IMR-90 (cell line): ENCODE results near the gene SYCP1. TPM values are rescaled to one million over a fixed set of nuclear protein-coding genes. Genes with fewer than 3 reads are reported as not detected.

Experiments
- ATAC-seq: fragments of 200-7000 bp; cut with Tn5 transposase; 2 replicates; pipeline ENCODE4 v1.9.1; 2020; ENCODE audit warnings: low read depth, mild to moderate bottlenecking, moderate library complexity
- BruUV-seq: library from RNA; stranded (reverse); fragments of 400-500 nt; replicated peaks from 2 replicates; lab custom pipeline; 2021; lab: Mats Ljungman, UMichigan
- CTCF ChIA-PET: fragments of 300-600 bp; formaldehyde crosslinking; extraction: SDS; loops from one replicate; lab custom pipeline; 2021; ENCODE audit warnings: antibody characterized with exemption; lab: Yijun Ruan, JAX
- POLR2A ChIA-PET: fragments of 300-600 bp; sonication (Branson Sonifier 250); formaldehyde crosslinking; loops from one replicate; lab custom pipeline; 2022; ENCODE audit warnings: antibody characterized with exemption; ENCODE audit not compliant: unreplicated experiment; lab: Charles Lee
- DNase-seq: peaks from one replicate; pipeline ENCODE4 v3.0.0; 2013
- H2AFZ ChIP-seq: replicated peaks from 2 replicates; pipeline ENCODE3; 2013; ENCODE audit warnings: low read length, mild to moderate bottlenecking; ENCODE audit not compliant: poor library complexity
- H2AK5ac ChIP-seq: 2 replicates; pipeline ENCODE4 v1.6.1; 2013; ENCODE audit warnings: low read depth, low read length, inconsistent platforms
- H2AK9ac ChIP-seq: replicated peaks from 2 replicates; pipeline ENCODE3; 2013; ENCODE audit warnings: mild to moderate bottlenecking, low read depth, low read length, moderate library complexity; ENCODE audit not compliant: poor library complexity
- H2BK120ac ChIP-seq: 2 replicates; pipeline ENCODE4 v1.6.1; 2013; ENCODE audit warnings: low read depth, low read length, inconsistent platforms
- H2BK15ac ChIP-seq: 3 replicates; pipeline ENCODE4 v1.6.1; 2013; ENCODE audit warnings: low read depth, low read length, inconsistent platforms
- H2BK20ac ChIP-seq: 2 replicates; pipeline ENCODE4 v1.6.1; 2013; ENCODE audit warnings: low read depth, mild to moderate bottlenecking, inconsistent platforms, low read length, moderate library complexity
- H2BK5ac ChIP-seq: 2 replicates; pipeline ENCODE4 v1.6.1; 2013; ENCODE audit warnings: mild to moderate bottlenecking, low read depth, low read length, inconsistent platforms; ENCODE audit not compliant: poor library complexity, severe bottlenecking
- H3K14ac ChIP-seq: replicated peaks from 2 replicates; pipeline ENCODE4 v1.6.1; 2013; ENCODE audit warnings: low read depth, low read length, inconsistent platforms
- H3K18ac ChIP-seq: 2 replicates; pipeline ENCODE4 v1.6.1; 2013; ENCODE audit warnings: low read depth, low read length, control low read depth
- H3K23ac ChIP-seq: 2 replicates; pipeline ENCODE4 v1.6.1; 2013; ENCODE audit warnings: low read depth, low read length, inconsistent platforms
- H3K27ac ChIP-seq: 2 replicates; pipeline ENCODE4 v1.5.1; 2013; ENCODE audit warnings: mild to moderate bottlenecking, control low read depth, low read length; ENCODE audit not compliant: insufficient read depth
- H3K27me3 ChIP-seq: 2 replicates; pipeline ENCODE4 v1.6.1; 2013; ENCODE audit warnings: low read length; ENCODE audit not compliant: control insufficient read depth, insufficient read depth
- H3K36me3 ChIP-seq: 2 replicates; pipeline ENCODE4 v1.6.1; 2013; ENCODE audit warnings: low read length, mixed read lengths; ENCODE audit not compliant: control insufficient read depth, insufficient read depth
- H3K4ac ChIP-seq: 2 replicates; pipeline ENCODE4 v1.6.1; 2013; ENCODE audit warnings: low read depth, low read length, inconsistent platforms
- H3K4me1 ChIP-seq: 2 replicates; pipeline ENCODE4 v1.6.1; 2013; ENCODE audit warnings: low read length, mixed read lengths; ENCODE audit not compliant: control insufficient read depth, insufficient read depth
- H3K4me2 ChIP-seq: 2 replicates; pipeline ENCODE4 v1.6.1; 2013; ENCODE audit warnings: low read depth, mild to moderate bottlenecking, control low read depth, low read length, moderate library complexity
- H3K4me3 ChIP-seq: 2 replicates; pipeline ENCODE4 v1.5.1; 2013; ENCODE audit warnings: low read depth, mild to moderate bottlenecking, control low read depth, low read length, moderate library complexity; ENCODE audit not compliant: insufficient read depth
- H3K56ac ChIP-seq: 2 replicates; pipeline ENCODE4 v1.6.1; 2013; ENCODE audit warnings: low read length, inconsistent platforms; ENCODE audit not compliant: insufficient read depth; ENCODE audit errors: extremely low read depth
- H3K79me1 ChIP-seq, 2 experiments: 2 replicates each; pipeline ENCODE4 v1.6.1; 2013; ENCODE audit warnings: low read length in 2 of 2, inconsistent platforms in 1 of 2, low read depth in 1 of 2
- H3K9ac ChIP-seq: 2 replicates; pipeline ENCODE4 v1.6.1; 2013; ENCODE audit warnings: low read depth, low read length, control low read depth
- H3K9me1 ChIP-seq: 2 replicates; pipeline ENCODE4 v1.6.1; 2013; ENCODE audit warnings: low read length, inconsistent platforms; ENCODE audit not compliant: insufficient read depth
- H3K9me3 ChIP-seq: 2 replicates; pipeline ENCODE4 v1.6.1; 2013; ENCODE audit warnings: low read length; ENCODE audit not compliant: control insufficient read depth, insufficient read depth
- H4K20me1 ChIP-seq: 2 replicates; pipeline ENCODE4 v1.6.1; 2013; ENCODE audit warnings: low read length, inconsistent platforms; ENCODE audit not compliant: insufficient read depth
- H4K5ac ChIP-seq: 2 replicates; pipeline ENCODE4 v1.6.1; 2013; ENCODE audit warnings: mild to moderate bottlenecking, low read depth, low read length, control low read depth
- H4K8ac ChIP-seq, 2 experiments: 2 replicates each; pipeline ENCODE4 v1.6.1; 2013; ENCODE audit warnings: low read depth in 2 of 2, low read length in 2 of 2, control low read depth in 1 of 2, inconsistent platforms in 1 of 2
- H4K91ac ChIP-seq: 2 replicates; pipeline ENCODE4 v1.6.1; 2013; ENCODE audit warnings: low read depth, low read length, inconsistent platforms; ENCODE audit not compliant: insufficient read depth
- FOS ChIP-seq: fragments of 150-350 bp; IDR thresholded peaks from 2 replicates; pipeline ENCODE4 v1.6.1; 2016; ENCODE audit warnings: low read depth, low read length
- MXI1 ChIP-seq: IDR thresholded peaks from 2 replicates; pipeline ENCODE4 v1.6.1; 2012; ENCODE audit warnings: low read depth, mild to moderate bottlenecking, low read length, moderate library complexity, borderline replicate concordance
- RCOR1 ChIP-seq: IDR thresholded peaks from 2 replicates; pipeline ENCODE4 v1.6.1; 2012; ENCODE audit warnings: mild to moderate bottlenecking, low read length, improper control_type of control experiment; ENCODE audit not compliant: insufficient replicate concordance
- dilution Hi-C: fragments of 300-500 bp; cut with HindIII; formaldehyde crosslinking; loops from one replicate; pipeline ENCODE4 v1.14.3; 2018; ENCODE audit warnings: low sequenced_read_pairs; ENCODE audit not compliant: unreplicated experiment
- in situ Hi-C: fragments of 300-500 bp; cut with MboI; formaldehyde crosslinking; loops from 3 replicates; pipeline ENCODE4 v1.14.3; 2019; ENCODE audit warnings: low sequenced_read_pairs, inconsistent platforms, mixed read lengths
- intact Hi-C: fragments of 100-400 bp; cut with micrococcal nuclease; formaldehyde crosslinking; loops from 2 replicates; pipeline ENCODE4 v1.10.0; 2022
- polyA plus RNA-seq, 3 experiments: library from polyadenylated mRNA; depleted of rRNA; stranded (reverse); fragments of >200 nt; gene quantifications; 2 replicates each; pipeline ENCODE4 v1.2.3, GENCODE V29; 2012; ENCODE audit warnings: low replicate concordance in 1 of 3
- total RNA-seq: library from RNA; depleted of rRNA; stranded (reverse); fragments of >200 nt; gene quantifications from 2 replicates; pipeline ENCODE4 v1.2.3, GENCODE V29; 2012

SYCP1 gene
- total and polyA plus RNA-seq, 2 of the 4 experiments (the other 2 are of a cell fraction): not detected

DNA sequence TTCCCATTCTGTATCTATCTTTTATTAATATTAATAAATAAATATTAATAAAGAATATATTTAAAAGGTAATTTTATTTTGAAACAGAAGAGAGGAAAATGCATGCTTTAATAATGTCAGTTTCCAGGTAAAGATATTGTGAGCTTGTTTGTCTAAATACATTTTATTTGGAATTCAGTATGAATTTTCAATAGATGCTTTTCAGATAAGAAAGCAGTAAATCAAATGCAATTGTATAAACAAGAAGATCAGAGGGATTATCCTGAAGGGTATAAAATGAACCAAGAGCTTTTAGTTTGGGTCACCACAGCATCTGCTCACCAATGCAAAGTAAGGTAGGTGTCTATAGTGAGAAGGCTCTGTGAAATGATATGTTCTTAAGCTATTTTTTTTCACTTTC lies 174.9 kb downstream of the SYCP1 start, which contains the start of gene TSHB:
TSS of gene TSHB (plus strand) at position 301 of the 400 bp plus-strand sequence. CDS start 3,537 bp downstream, outside the sequence.
- H2AFZ ChIP-seq: no peak within 1 kb of the TSS
- H3K56ac ChIP-seq: no peak within 1 kb of the TSS
- no peak within 1 kb of the TSS for H3K4me3 ChIP-seq
- no peak within 1 kb of the TSS for H3K4me2 ChIP-seq
- no peak for ATAC-seq
- ChIA-PET POLR2A (no interaction called here), CTCF (no interaction called here)
- no peak for DNase-seq
- no peaks in the 10 kb centered on the region for H4K20me1 ChIP-seq
- H2BK5ac ChIP-seq: no peak within 1 kb of the TSS
- TF ChIP-seq RCOR1 (no peak), MXI1 (no peak), FOS (no peak)
- no peak within 1 kb of the TSS for H3K14ac ChIP-seq
- H3K9me1 ChIP-seq: no peaks in the 10 kb centered on the region
- H3K4me1 ChIP-seq: no peaks in the 10 kb centered on the region
- intact Hi-C loops (loop anchor here (5.0 kb wide), 1 partner anchor 42 kb away; no protein-coding TSS in a partner anchor), dilution Hi-C loops (no loop called here), in situ Hi-C loops (no loop called here)
- no peak within 1 kb of the TSS for H3K9ac ChIP-seq
- H2AK5ac ChIP-seq: no peak within 1 kb of the TSS
- no peak within 1 kb of the TSS for H2AK9ac ChIP-seq
- no TSS peak for BruUV-seq
- no peak within 1 kb of the TSS for H4K8ac ChIP-seq
- no peak within 1 kb of the TSS for H4K91ac ChIP-seq
- H3K4ac ChIP-seq: no peak within 1 kb of the TSS
- H4K5ac ChIP-seq: no peak within 1 kb of the TSS
- H3K36me3 ChIP-seq: no peaks in the 10 kb centered on the region
- no peak within 1 kb of the TSS for H2BK20ac ChIP-seq
- no peak within 1 kb of the TSS for H2BK15ac ChIP-seq
- no peak within 1 kb of the TSS for H2BK120ac ChIP-seq
- no peak within 1 kb of the TSS for H3K23ac ChIP-seq
- H3K79me1 ChIP-seq: no peaks in the 10 kb centered on the region
- no peaks in the 10 kb centered on the region for H3K9me3 ChIP-seq
- H3K18ac ChIP-seq: no peak within 1 kb of the TSS
- H3K27me3 ChIP-seq: no peaks in the 10 kb centered on the region; the same call in 1 of the 2 replicates
- no peak within 1 kb of the TSS for H3K27ac ChIP-seq
